Testis (tissue), 2 donors: ENCODE results near the gene TNK2.

Experiments
- POLR2A ChIP-seq: fragments of 450-650 bp; IDR thresholded peaks from one replicate; pipeline ENCODE4 v1.6.1; 2017; ENCODE audit warnings: antibody characterized with exemption, mild to moderate bottlenecking, moderate library complexity
- TF ChIP-seq, protein P1 (sequence below), 3 experiments: fragments of 450-650 bp in 2 of 3; fragments of 200-600 bp in 1 of 3; sonication (generic) in 1 of 3; IDR thresholded peaks; one replicate each; pipeline ENCODE4 v1.5.1; 2016 to 2019; ENCODE audit warnings: antibody characterized with exemption in 3 of 3, mild to moderate bottlenecking in 2 of 3, moderate library complexity in 1 of 3

DNA sequence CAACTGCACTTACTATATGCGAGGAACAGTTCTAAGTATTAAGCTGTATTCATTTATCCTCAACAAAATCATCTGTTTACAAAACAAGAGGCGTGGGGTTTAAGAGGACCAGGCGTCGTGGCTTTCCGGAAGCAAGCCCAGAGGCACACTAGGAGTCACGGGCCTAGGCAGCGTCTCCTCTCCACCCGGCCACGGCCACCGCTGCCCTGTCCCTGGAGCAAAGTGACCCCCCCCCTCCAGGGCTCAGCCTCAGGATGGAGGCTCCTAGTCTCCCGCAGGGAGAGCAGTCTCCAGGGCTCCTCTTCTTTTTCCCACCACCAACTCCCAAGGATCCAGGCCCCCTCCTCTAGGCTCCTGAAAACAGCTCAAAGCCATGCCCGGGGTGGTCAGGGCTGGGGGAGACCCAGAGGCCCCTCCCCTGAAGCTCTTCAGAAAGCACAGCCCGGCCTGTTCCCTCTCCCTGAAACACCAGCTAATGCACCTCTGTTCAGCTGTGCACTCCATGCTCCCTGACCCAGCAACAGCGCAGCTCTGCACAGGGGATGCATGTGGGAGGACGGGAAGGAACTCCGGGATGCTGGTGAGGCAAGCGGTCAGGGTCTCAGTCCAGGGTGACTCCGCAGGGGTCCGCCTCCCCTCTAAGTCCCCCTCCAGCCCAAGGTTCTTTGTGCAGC, 16.8 kb downstream of the TNK2 start:
- TF ChIP-seq POLR2A: no peak
- TF ChIP-seq, protein P1, sequence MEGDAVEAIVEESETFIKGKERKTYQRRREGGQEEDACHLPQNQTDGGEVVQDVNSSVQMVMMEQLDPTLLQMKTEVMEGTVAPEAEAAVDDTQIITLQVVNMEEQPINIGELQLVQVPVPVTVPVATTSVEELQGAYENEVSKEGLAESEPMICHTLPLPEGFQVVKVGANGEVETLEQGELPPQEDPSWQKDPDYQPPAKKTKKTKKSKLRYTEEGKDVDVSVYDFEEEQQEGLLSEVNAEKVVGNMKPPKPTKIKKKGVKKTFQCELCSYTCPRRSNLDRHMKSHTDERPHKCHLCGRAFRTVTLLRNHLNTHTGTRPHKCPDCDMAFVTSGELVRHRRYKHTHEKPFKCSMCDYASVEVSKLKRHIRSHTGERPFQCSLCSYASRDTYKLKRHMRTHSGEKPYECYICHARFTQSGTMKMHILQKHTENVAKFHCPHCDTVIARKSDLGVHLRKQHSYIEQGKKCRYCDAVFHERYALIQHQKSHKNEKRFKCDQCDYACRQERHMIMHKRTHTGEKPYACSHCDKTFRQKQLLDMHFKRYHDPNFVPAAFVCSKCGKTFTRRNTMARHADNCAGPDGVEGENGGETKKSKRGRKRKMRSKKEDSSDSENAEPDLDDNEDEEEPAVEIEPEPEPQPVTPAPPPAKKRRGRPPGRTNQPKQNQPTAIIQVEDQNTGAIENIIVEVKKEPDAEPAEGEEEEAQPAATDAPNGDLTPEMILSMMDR (IDR thresholded peaks at IDR 0.05): no peak
